ENCODE results near the gene C11orf68. TPM values are rescaled to one million over a fixed set of nuclear protein-coding genes. Genes with fewer than 3 reads are reported as not detected.

Gene C11orf68
- total and polyA plus RNA-seq, 9 of the 15 experiments (the other 6 are each of a cell fraction or from before 2014, with no cell fraction given) = 3.6 to 35.9 (median 12.8) TPM

- no peak for TF ChIP-seq PKNOX1 (IDR thresholded peaks at IDR 0.05)
- no peak for TF ChIP-seq ZNF23 (CRISPR knock-in tag; IDR thresholded peaks at IDR 0.05)
- peak; percentile 36 for TF ChIP-seq TBP (optimal IDR thresholded peaks at IDR 0.05; ENCODE audit: low read depth, low read length)
- 0 out of 2 replicates have a peak, but pooled peaks have one; percentile 46 for TF ChIP-seq AFF4 (CRISPR knock-in tag; IDR thresholded peaks at IDR 0.05)
- TF ChIP-seq CTCF (IDR thresholded peaks at IDR 0.05 in 2 of 3, conservative IDR thresholded peaks at IDR 0.05 in 1 of 3; ENCODE audit: insufficient read depth in 2 of 3, low read depth in 1 of 3, low read length in 3 of 3) = peak; percentile 100
- TF ChIP-seq ZNF609 (CRISPR knock-in tag; IDR thresholded peaks at IDR 0.05; ENCODE audit: borderline replicate concordance) = no peak
- no peak for TF ChIP-seq NR2F6 (CRISPR knock-in tag; IDR thresholded peaks at IDR 0.05)
- no peak for TF ChIP-seq ZNF584 (CRISPR knock-in tag; IDR thresholded peaks at IDR 0.05; ENCODE audit: low read depth)
- TF ChIP-seq GABPB1 (CRISPR knock-in tag; IDR thresholded peaks at IDR 0.05) = peak; percentile 59
- TF ChIP-seq HMGXB4 (CRISPR knock-in tag; IDR thresholded peaks at IDR 0.05) = peak; percentile 36; the same call in 1 of the 2 replicates
- peak; percentile 95 for TF ChIP-seq SMC3 (conservative IDR thresholded peaks at IDR 0.05; ENCODE audit: insufficient read depth, low read depth, low read length)
- peak; percentile 79 for TF ChIP-seq CTBP1 (IDR thresholded peaks at IDR 0.05; ENCODE audit: borderline replicate concordance)
Measured at GRCh38 chr11:65884716-65885092, 34.2 kb downstream of the C11orf68 start (continued).
